HEK293 (cell line): ENCODE measurements around the gene NRTN.

ENCODE experiments used
- BCL6B ChIP-seq: fragments of 450-650 bp; formaldehyde crosslinking; IDR thresholded peaks from 2 replicates; pipeline ENCODE4 v1.5.1; 2017; ENCODE audit warnings: missing biosample characterization, missing genetic modification characterization
- HOXA7 ChIP-seq: sonication (generic); formaldehyde crosslinking; IDR thresholded peaks from 2 replicates; pipeline ENCODE4 v1.8.1; 2022; ENCODE audit warnings: missing genetic modification reagents, borderline replicate concordance
- KLF1 ChIP-seq: fragments of 450-650 bp; formaldehyde crosslinking; IDR thresholded peaks from 2 replicates; pipeline ENCODE4 v1.5.1; 2016; ENCODE audit warnings: missing biosample characterization, missing genetic modification characterization
- MZF1 ChIP-seq: fragments of 450-650 bp; formaldehyde crosslinking; IDR thresholded peaks from 2 replicates; pipeline ENCODE4 v1.5.1; 2017; ENCODE audit warnings: missing biosample characterization, missing genetic modification characterization, borderline replicate concordance
- PATZ1 ChIP-seq: fragments of 450-650 bp; formaldehyde crosslinking; IDR thresholded peaks from 2 replicates; pipeline ENCODE4 v1.5.1; 2016; ENCODE audit warnings: missing biosample characterization, missing genetic modification characterization
- SALL2 ChIP-seq: fragments of 450-650 bp; formaldehyde crosslinking; IDR thresholded peaks from 2 replicates; pipeline ENCODE4 v1.5.0; 2017; ENCODE audit warnings: missing biosample characterization, mild to moderate bottlenecking, missing genetic modification characterization, borderline replicate concordance
- ZEB2 ChIP-seq: fragments of 450-650 bp; formaldehyde crosslinking; IDR thresholded peaks from 2 replicates; pipeline ENCODE4 v1.5.1; 2016; ENCODE audit warnings: missing biosample characterization, missing genetic modification characterization
- ZFP3 ChIP-seq: fragments of 450-650 bp; formaldehyde crosslinking; IDR thresholded peaks from 2 replicates; pipeline ENCODE4 v1.5.1; 2016; ENCODE audit warnings: low read depth, missing biosample characterization, missing genetic modification characterization
- ZNF133 ChIP-seq: fragments of 450-650 bp; formaldehyde crosslinking; IDR thresholded peaks from 2 replicates; pipeline ENCODE4 v1.5.1; 2016; ENCODE audit warnings: missing biosample characterization, missing genetic modification characterization
- ZNF148 ChIP-seq: fragments of 450-650 bp; formaldehyde crosslinking; IDR thresholded peaks from 2 replicates; pipeline ENCODE4 v1.5.0; 2017; ENCODE audit warnings: missing biosample characterization, missing genetic modification characterization, borderline replicate concordance
- ZNF155 ChIP-seq: fragments of 450-650 bp; formaldehyde crosslinking; IDR thresholded peaks from 2 replicates; pipeline ENCODE4 v1.5.1; 2016; ENCODE audit warnings: missing biosample characterization, missing genetic modification characterization
- ZNF18 ChIP-seq: fragments of 450-650 bp; formaldehyde crosslinking; IDR thresholded peaks from 2 replicates; pipeline ENCODE4 v1.5.1; 2016; ENCODE audit warnings: missing biosample characterization, missing genetic modification characterization
- ZNF214 ChIP-seq: fragments of 450-650 bp; formaldehyde crosslinking; IDR thresholded peaks from 2 replicates; pipeline ENCODE4 v1.5.1; 2017; ENCODE audit warnings: missing biosample characterization, mild to moderate bottlenecking, missing genetic modification characterization, borderline replicate concordance
- ZNF221 ChIP-seq: fragments of 450-650 bp; formaldehyde crosslinking; IDR thresholded peaks from 2 replicates; pipeline ENCODE4 v1.5.1; 2017; ENCODE audit warnings: missing biosample characterization, missing genetic modification characterization, borderline replicate concordance
- ZNF24 ChIP-seq: fragments of 450-650 bp; formaldehyde crosslinking; IDR thresholded peaks from 2 replicates; pipeline ENCODE4 v1.5.1; 2016; ENCODE audit warnings: missing biosample characterization, missing genetic modification characterization
- ZNF292 ChIP-seq: fragments of 450-650 bp; formaldehyde crosslinking; IDR thresholded peaks from 2 replicates; pipeline ENCODE4 v1.5.1; 2016; ENCODE audit warnings: low read depth, missing biosample characterization, missing genetic modification characterization, borderline replicate concordance
- ZNF324 ChIP-seq: fragments of 450-650 bp; formaldehyde crosslinking; IDR thresholded peaks from 2 replicates; pipeline ENCODE4 v1.5.1; 2016; ENCODE audit warnings: missing biosample characterization, missing genetic modification characterization
- ZNF362 ChIP-seq: fragments of 450-650 bp; formaldehyde crosslinking; IDR thresholded peaks from 2 replicates; pipeline ENCODE4 v1.5.1; 2016; ENCODE audit warnings: missing biosample characterization, missing genetic modification characterization
- ZNF37A ChIP-seq: fragments of 450-650 bp; IDR thresholded peaks from 2 replicates; pipeline ENCODE4 v1.5.1; 2018; ENCODE audit warnings: missing biosample characterization, missing genetic modification characterization
- ZNF529 ChIP-seq: fragments of 450-650 bp; formaldehyde crosslinking; IDR thresholded peaks from 2 replicates; pipeline ENCODE4 v1.5.1; 2017; ENCODE audit warnings: missing genetic modification characterization, missing biosample characterization; ENCODE audit not compliant: insufficient replicate concordance
- ZNF555 ChIP-seq: fragments of 450-650 bp; formaldehyde crosslinking; conservative IDR thresholded peaks from 2 replicates; pipeline ENCODE4 v1.5.1; 2017; ENCODE audit warnings: missing biosample characterization, mild to moderate bottlenecking, missing genetic modification characterization, inconsistent platforms
- ZNF585B ChIP-seq: fragments of 450-650 bp; formaldehyde crosslinking; IDR thresholded peaks from 2 replicates; pipeline ENCODE4 v1.5.1; 2016; ENCODE audit warnings: missing biosample characterization, missing genetic modification characterization
- ZNF701 ChIP-seq: fragments of 450-650 bp; formaldehyde crosslinking; IDR thresholded peaks from 2 replicates; pipeline ENCODE4 v1.5.1; 2016; ENCODE audit warnings: missing biosample characterization, missing genetic modification characterization
- ZNF791 ChIP-seq: fragments of 450-650 bp; formaldehyde crosslinking; IDR thresholded peaks from 2 replicates; pipeline ENCODE4 v1.5.1; 2016; ENCODE audit warnings: missing biosample characterization, missing genetic modification characterization
- TF ChIP-seq, protein P1 (sequence below): fragments of 450-650 bp; formaldehyde crosslinking; IDR thresholded peaks from 2 replicates; pipeline ENCODE4 v1.5.1; 2017; ENCODE audit warnings: missing biosample characterization, missing genetic modification characterization
- TF ChIP-seq, protein P2 (sequence below): fragments of 450-650 bp; formaldehyde crosslinking; IDR thresholded peaks from 2 replicates; pipeline ENCODE4 v1.5.1; 2016; ENCODE audit warnings: missing biosample characterization, missing genetic modification characterization

Gene NRTN

GRCh38 chr19:5790559-5791520 is 14.0 kb upstream of the NRTN start, which contains the start of gene DUS3L (continued):
- TF ChIP-seq ZNF362 (no peak), ZNF324 (tag by site-specific recombination) (peak; percentile 97), ZNF701 (tag by site-specific recombination) (no peak), ZNF292 (tag by site-specific recombination) (no peak), ZEB2 (peak; percentile 95), MZF1 (tag by site-specific recombination) (no peak), BCL6B (tag by site-specific recombination) (no peak), ZNF214 (tag by site-specific recombination) (no peak), ZNF37A (no peak), ZNF555 (tag by site-specific recombination) (no peak), ZFP3 (tag by site-specific recombination) (no peak), ZNF155 (tag by site-specific recombination) (no peak), ZNF791 (no peak), ZNF24 (tag by site-specific recombination) (peak; percentile 95), ZNF133 (tag by site-specific recombination) (no peak), HOXA7 (CRISPR knock-in tag) (no peak), PATZ1 (tag by site-specific recombination) (peak; percentile 63; the same call in 1 of the 2 replicates), ZNF221 (tag by site-specific recombination) (no peak), ZNF585B (tag by site-specific recombination) (no peak), ZNF18 (peak; percentile 77), ZNF529 (tag by site-specific recombination) (no peak), SALL2 (tag by site-specific recombination) (no peak), KLF1 (tag by site-specific recombination) (peak; percentile 43), ZNF148 (tag by site-specific recombination) (no peak)
- TF ChIP-seq, protein P1, sequence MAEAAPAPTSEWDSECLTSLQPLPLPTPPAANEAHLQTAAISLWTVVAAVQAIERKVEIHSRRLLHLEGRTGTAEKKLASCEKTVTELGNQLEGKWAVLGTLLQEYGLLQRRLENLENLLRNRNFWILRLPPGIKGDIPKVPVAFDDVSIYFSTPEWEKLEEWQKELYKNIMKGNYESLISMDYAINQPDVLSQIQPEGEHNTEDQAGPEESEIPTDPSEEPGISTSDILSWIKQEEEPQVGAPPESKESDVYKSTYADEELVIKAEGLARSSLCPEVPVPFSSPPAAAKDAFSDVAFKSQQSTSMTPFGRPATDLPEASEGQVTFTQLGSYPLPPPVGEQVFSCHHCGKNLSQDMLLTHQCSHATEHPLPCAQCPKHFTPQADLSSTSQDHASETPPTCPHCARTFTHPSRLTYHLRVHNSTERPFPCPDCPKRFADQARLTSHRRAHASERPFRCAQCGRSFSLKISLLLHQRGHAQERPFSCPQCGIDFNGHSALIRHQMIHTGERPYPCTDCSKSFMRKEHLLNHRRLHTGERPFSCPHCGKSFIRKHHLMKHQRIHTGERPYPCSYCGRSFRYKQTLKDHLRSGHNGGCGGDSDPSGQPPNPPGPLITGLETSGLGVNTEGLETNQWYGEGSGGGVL (tag by site-specific recombination) = no peak
- TF ChIP-seq, protein P2, sequence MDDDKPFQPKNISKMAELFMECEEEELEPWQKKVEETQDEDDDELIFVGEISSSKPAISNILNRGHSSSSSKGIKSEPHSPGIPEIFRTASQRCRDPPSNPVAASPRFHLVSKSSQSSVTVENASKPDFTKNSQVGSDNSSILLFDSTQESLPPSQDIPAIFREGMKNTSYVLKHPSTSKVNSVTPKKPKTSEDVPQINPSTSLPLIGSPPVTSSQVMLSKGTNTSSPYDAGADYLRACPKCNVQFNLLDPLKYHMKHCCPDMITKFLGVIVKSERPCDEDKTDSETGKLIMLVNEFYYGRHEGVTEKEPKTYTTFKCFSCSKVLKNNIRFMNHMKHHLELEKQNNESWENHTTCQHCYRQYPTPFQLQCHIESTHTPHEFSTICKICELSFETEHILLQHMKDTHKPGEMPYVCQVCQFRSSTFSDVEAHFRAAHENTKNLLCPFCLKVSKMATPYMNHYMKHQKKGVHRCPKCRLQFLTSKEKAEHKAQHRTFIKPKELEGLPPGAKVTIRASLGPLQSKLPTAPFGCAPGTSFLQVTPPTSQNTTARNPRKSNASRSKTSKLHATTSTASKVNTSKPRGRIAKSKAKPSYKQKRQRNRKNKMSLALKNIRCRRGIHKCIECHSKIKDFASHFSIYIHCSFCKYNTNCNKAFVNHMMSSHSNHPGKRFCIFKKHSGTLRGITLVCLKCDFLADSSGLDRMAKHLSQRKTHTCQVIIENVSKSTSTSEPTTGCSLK = no peak
